GM12878 (cell line): ENCODE measurements around the gene SPATC1L. TPM values are rescaled to one million over a fixed set of nuclear protein-coding genes. Genes with fewer than 3 reads are reported as not detected.

Experiments used
- ATAC-seq: fragments of 200-7000 bp; cut with Tn5 transposase; 3 replicates; pipeline ENCODE4 v1.9.1; 2020; ENCODE audit warnings: mild to moderate bottlenecking, moderate library complexity
- BruUV-seq: library from RNA; stranded (reverse); fragments of 400-500 nt; replicated peaks from 2 replicates; lab custom pipeline; 2021; lab: Mats Ljungman, UMichigan
- CTCF ChIA-PET: fragments of 300-600 bp; sonication (Branson Sonifier 250); formaldehyde crosslinking; extraction: SDS; loops from one replicate; lab custom pipeline; 2021; ENCODE audit warnings: inconsistent platforms; lab: Yijun Ruan, JAX
- POLR2A ChIA-PET: fragments of 350-600 bp; formaldehyde crosslinking; extraction: SDS; loops from one replicate; lab custom pipeline; 2021; ENCODE audit warnings: inconsistent platforms; lab: Charles Lee
- RAD21 ChIA-PET: fragments of 300-600 bp; sonication (Branson Sonifier 250); formaldehyde crosslinking; loops from one replicate; lab custom pipeline; 2023; ENCODE audit warnings: antibody characterized with exemption; ENCODE audit not compliant: unreplicated experiment; lab: Charles Lee
- SMC1A ChIA-PET: fragments of 300-600 bp; sonication (Branson Sonifier 250); formaldehyde crosslinking; loops from one replicate; lab custom pipeline; 2023; ENCODE audit not compliant: unreplicated experiment, uncharacterized antibody; lab: Charles Lee
- DNase-seq: peaks from one replicate; pipeline ENCODE4 v3.0.0-alpha.2; 2011; ENCODE audit warnings: low read depth, low spot score
- FAIRE-seq: peaks from 3 replicates; lab custom pipeline; 2011; peaks lifted over from hg19 to GRCh38; lab: Jason Lieb, UNC
- H2AFZ ChIP-seq: 2 replicates; pipeline ENCODE4 v1.6.0; 2011; ENCODE audit warnings: low read depth, low read length, control low read depth; ENCODE audit not compliant: control insufficient read depth
- H3K27ac ChIP-seq: 2 replicates; pipeline ENCODE4 v1.5.1; 2011; ENCODE audit warnings: control low read depth; ENCODE audit not compliant: control insufficient read depth, insufficient read depth
- H3K27me3 ChIP-seq, 2 experiments: replicated peaks in 1 of 2; 2 replicates each; pipeline versions ENCODE4 v1.6.0 to v1.6.1; 2011; ENCODE audit warnings: low read length in 1 of 2; ENCODE audit not compliant: control insufficient read depth in 2 of 2, insufficient read depth in 2 of 2
- H3K36me3 ChIP-seq, 2 experiments: 2 replicates each; pipeline ENCODE4 v1.5.1; 2011; ENCODE audit warnings: low read length in 1 of 2; ENCODE audit not compliant: control insufficient read depth in 2 of 2, insufficient read depth in 2 of 2
- H3K4me1 ChIP-seq: 2 replicates; pipeline ENCODE4 v1.6.1; 2011; ENCODE audit warnings: mild to moderate bottlenecking, low read length, moderate library complexity, mixed read lengths; ENCODE audit not compliant: control insufficient read depth, insufficient read depth
- H3K4me2 ChIP-seq: 2 replicates; pipeline ENCODE4 v1.6.0; 2011; ENCODE audit warnings: control low read depth; ENCODE audit not compliant: control insufficient read depth, insufficient read depth
- H3K4me3 ChIP-seq: fragments of 200-600 bp; sonication (generic); 2 replicates; pipeline ENCODE4 v1.5.1; 2016
- H3K79me2 ChIP-seq: 2 replicates; pipeline ENCODE4 v1.6.0; 2011; ENCODE audit warnings: low read length; ENCODE audit not compliant: control insufficient read depth, insufficient read depth
- H3K9ac ChIP-seq: 2 replicates; pipeline ENCODE4 v1.8.0; 2011; ENCODE audit warnings: low read length, control low read depth, mixed read lengths; ENCODE audit not compliant: control insufficient read depth, insufficient read depth
- H3K9me3 ChIP-seq: replicated peaks from 3 replicates; pipeline ENCODE4 v1.5.1; 2011; ENCODE audit warnings: mild to moderate bottlenecking, low read length; ENCODE audit not compliant: control insufficient read depth, insufficient read depth
- H4K20me1 ChIP-seq: 2 replicates; pipeline ENCODE4 v1.6.0; 2011; ENCODE audit not compliant: control insufficient read depth, insufficient read depth
- ASH2L ChIP-seq: fragments of 300-600, 200-600 bp; sonication (generic); IDR thresholded peaks from 2 replicates; pipeline ENCODE4 v1.6.1; 2017; ENCODE audit warnings: low read depth, mild to moderate bottlenecking, borderline replicate concordance
- BACH1 ChIP-seq: fragments of 450-650 bp; IDR thresholded peaks from 2 replicates; pipeline ENCODE4 v1.6.1; 2017; ENCODE audit warnings: mild to moderate bottlenecking, borderline replicate concordance
- DPF2 ChIP-seq: fragments of 450-650 bp; IDR thresholded peaks from 2 replicates; pipeline ENCODE4 v1.6.1; 2017; ENCODE audit warnings: mild to moderate bottlenecking
- EZH2 ChIP-seq: IDR thresholded peaks from 2 replicates; pipeline ENCODE4 v1.6.1; 2012; ENCODE audit warnings: low read depth, mild to moderate bottlenecking, control low read depth, inconsistent platforms, low read length, borderline replicate concordance; ENCODE audit not compliant: control insufficient read depth
- MXI1 ChIP-seq: fragments of 150-350 bp; IDR thresholded peaks from 2 replicates; pipeline ENCODE4 v1.6.1; 2011; ENCODE audit warnings: low read depth, mild to moderate bottlenecking, inconsistent platforms, low read length, improper control_type of control experiment
- POLR2AphosphoS5 ChIP-seq: IDR thresholded peaks from 2 replicates; pipeline ENCODE4 v1.6.1; 2011; ENCODE audit warnings: mild to moderate bottlenecking, low read length, inconsistent platforms
- SPI1 ChIP-seq: IDR thresholded peaks from 2 replicates; pipeline ENCODE4 v1.6.1; 2011; ENCODE audit warnings: low read depth, mild to moderate bottlenecking, low read length, moderate library complexity, borderline replicate concordance; ENCODE audit not compliant: insufficient read depth
- TAF1 ChIP-seq: IDR thresholded peaks from 2 replicates; pipeline ENCODE4 v1.6.1; 2011; ENCODE audit warnings: mild to moderate bottlenecking, low read depth, low read length, borderline replicate concordance
- TCF12 ChIP-seq: IDR thresholded peaks from 2 replicates; pipeline ENCODE4 v1.6.1; 2011; ENCODE audit warnings: low read depth, mild to moderate bottlenecking, low read length
- TCF7 ChIP-seq: IDR thresholded peaks from 2 replicates; pipeline ENCODE4 v1.6.1; 2014; ENCODE audit warnings: antibody characterized with exemption, borderline replicate concordance
- ZNF274 ChIP-seq: IDR thresholded peaks from one replicate; pipeline ENCODE4 v1.8.0; 2011; ENCODE audit not compliant: insufficient read length, insufficient read depth
- WGBS: methylation state at CpG from one replicate; pipeline ENCODE4 v1.1.6; 2016; ENCODE audit warnings: low lambda C conversion rate; ENCODE audit not compliant: insufficient replicate concordance, insufficient coverage; ENCODE audit errors: missing lambda C conversion rate; 5-methylcytosine and 5-hydroxymethylcytosine counted together
- in situ Hi-C: fragments of 300-500 bp; cut with MboI; formaldehyde crosslinking; loops from 9 replicates; pipeline ENCODE4 v1.14.3; 2018; ENCODE audit warnings: mixed read lengths
- intact Hi-C: fragments of 100-400 bp; cut with micrococcal nuclease; formaldehyde crosslinking; loops from one replicate; pipeline ENCODE4 v1.14.2; 2022; ENCODE audit not compliant: unreplicated experiment
- polyA plus RNA-seq, 11 experiments: library from polyadenylated mRNA; depleted of rRNA in 4 of 11; unstranded in 6 of 11; stranded (reverse) in 5 of 11; fragments of >200 nt; fragmentation: Nextera tagmentation in 4 of 11; fragmentation: Illumina TruSeq in 1 of 11; extraction: Ambion mirVana in 4 of 11; extraction: Trizol in 1 of 11; gene quantifications; 1 replicate in 1 of 11; 2 replicates in 10 of 11; pipeline versions ENCODE4 v1.2.1 to v1.2.3, GENCODE V29; 2011 to 2016; ENCODE audit warnings: inconsistent platforms in 2 of 11, missing spikeins in 2 of 11, low read depth in 1 of 11
- total RNA-seq, 4 experiments: library from RNA; depleted of rRNA in 3 of 4; stranded (reverse); fragments of >200 nt in 3 of 4; fragmentation: Illumina TruSeq in 1 of 4; extraction: Trizol in 1 of 4; gene quantifications; 2 replicates each; pipeline versions ENCODE4 v1.2.1 to v1.2.3, GENCODE V29; 2013 to 2021
- TF ChIP-seq, protein P1 (sequence below): IDR thresholded peaks from 2 replicates; pipeline ENCODE4 v1.6.1; 2012; ENCODE audit warnings: low read depth, low read length, improper control_type of control experiment
- TF ChIP-seq, protein P2 (sequence below): fragments of 450-650 bp; IDR thresholded peaks from 2 replicates; pipeline ENCODE4 v1.6.1; 2018; ENCODE audit warnings: mild to moderate bottlenecking, low read depth, moderate library complexity; ENCODE audit not compliant: partially characterized antibody

The SPATC1L gene
- total and polyA plus RNA-seq, 10 of the 15 experiments (the other 5 are each of a cell fraction or from before 2014, with no cell fraction given), result 1.4 to 16.0 (median 7.0) TPM; not detected in 2

- H3K4me2 ChIP-seq, result no peak overlapping the region
- no peak overlapping the region for H3K27ac ChIP-seq
- DNase-seq, result no peak
- ATAC-seq, result no peak
- 64% methylated on average over 15 of the region's 15 CpGs for WGBS
- no peaks in the 10 kb centered on the region for H3K36me3 ChIP-seq
- no peak for FAIRE-seq
- BruUV-seq, result no TSS peak
- POLR2A ChIA-PET, result interaction anchor here (0.6 kb wide), 1 partner anchor 80 kb away, joined by 4 read pairs; no protein-coding TSS in a partner anchor
- H3K27me3 ChIP-seq, result no peaks in the 10 kb centered on the region
- CTCF ChIA-PET, result no interaction called here
- H3K4me1 ChIP-seq, result no peaks in the 10 kb centered on the region
- no peak overlapping the region for H2AFZ ChIP-seq
- in situ Hi-C loops (no loop called here), intact Hi-C loops (no loop called here)
- no peaks in the 10 kb centered on the region for H3K79me2 ChIP-seq
- H3K4me3 ChIP-seq, result no peak overlapping the region
- H4K20me1 ChIP-seq, result no peaks in the 10 kb centered on the region
- RAD21 ChIA-PET, result no interaction called here
- H3K9me3 ChIP-seq, result no peaks in the 10 kb centered on the region; the same call in 2 of the 3 replicates
- no peak overlapping the region for H3K9ac ChIP-seq
- TF ChIP-seq ZNF274, result no peak
- no peak for TF ChIP-seq TCF12
- TF ChIP-seq, protein P1, sequence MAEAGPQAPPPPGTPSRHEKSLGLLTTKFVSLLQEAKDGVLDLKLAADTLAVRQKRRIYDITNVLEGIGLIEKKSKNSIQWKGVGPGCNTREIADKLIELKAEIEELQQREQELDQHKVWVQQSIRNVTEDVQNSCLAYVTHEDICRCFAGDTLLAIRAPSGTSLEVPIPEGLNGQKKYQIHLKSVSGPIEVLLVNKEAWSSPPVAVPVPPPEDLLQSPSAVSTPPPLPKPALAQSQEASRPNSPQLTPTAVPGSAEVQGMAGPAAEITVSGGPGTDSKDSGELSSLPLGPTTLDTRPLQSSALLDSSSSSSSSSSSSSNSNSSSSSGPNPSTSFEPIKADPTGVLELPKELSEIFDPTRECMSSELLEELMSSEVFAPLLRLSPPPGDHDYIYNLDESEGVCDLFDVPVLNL, result no peak
- no peak for TF ChIP-seq ASH2L
- no peak for TF ChIP-seq DPF2
- TF ChIP-seq EZH2, result no peak
- TF ChIP-seq, protein P2, sequence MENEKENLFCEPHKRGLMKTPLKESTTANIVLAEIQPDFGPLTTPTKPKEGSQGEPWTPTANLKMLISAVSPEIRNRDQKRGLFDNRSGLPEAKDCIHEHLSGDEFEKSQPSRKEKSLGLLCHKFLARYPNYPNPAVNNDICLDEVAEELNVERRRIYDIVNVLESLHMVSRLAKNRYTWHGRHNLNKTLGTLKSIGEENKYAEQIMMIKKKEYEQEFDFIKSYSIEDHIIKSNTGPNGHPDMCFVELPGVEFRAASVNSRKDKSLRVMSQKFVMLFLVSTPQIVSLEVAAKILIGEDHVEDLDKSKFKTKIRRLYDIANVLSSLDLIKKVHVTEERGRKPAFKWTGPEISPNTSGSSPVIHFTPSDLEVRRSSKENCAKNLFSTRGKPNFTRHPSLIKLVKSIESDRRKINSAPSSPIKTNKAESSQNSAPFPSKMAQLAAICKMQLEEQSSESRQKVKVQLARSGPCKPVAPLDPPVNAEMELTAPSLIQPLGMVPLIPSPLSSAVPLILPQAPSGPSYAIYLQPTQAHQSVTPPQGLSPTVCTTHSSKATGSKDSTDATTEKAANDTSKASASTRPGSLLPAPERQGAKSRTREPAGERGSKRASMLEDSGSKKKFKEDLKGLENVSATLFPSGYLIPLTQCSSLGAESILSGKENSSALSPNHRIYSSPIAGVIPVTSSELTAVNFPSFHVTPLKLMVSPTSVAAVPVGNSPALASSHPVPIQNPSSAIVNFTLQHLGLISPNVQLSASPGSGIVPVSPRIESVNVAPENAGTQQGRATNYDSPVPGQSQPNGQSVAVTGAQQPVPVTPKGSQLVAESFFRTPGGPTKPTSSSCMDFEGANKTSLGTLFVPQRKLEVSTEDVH, result no peak
- no peak for TF ChIP-seq POLR2AphosphoS5
- no peak for TF ChIP-seq BACH1
- TF ChIP-seq TCF7, result no peak
- TF ChIP-seq MXI1, result no peak
- TF ChIP-seq TAF1, result no peak
- no peak for TF ChIP-seq SPI1
- SMC1A ChIA-PET, result no interaction called here
Observed at GRCh38 chr21:46157987-46158451, 26.2 kb downstream of the SPATC1L start.
